Measurements from ENCODE around the gene MNT.

DNA sequence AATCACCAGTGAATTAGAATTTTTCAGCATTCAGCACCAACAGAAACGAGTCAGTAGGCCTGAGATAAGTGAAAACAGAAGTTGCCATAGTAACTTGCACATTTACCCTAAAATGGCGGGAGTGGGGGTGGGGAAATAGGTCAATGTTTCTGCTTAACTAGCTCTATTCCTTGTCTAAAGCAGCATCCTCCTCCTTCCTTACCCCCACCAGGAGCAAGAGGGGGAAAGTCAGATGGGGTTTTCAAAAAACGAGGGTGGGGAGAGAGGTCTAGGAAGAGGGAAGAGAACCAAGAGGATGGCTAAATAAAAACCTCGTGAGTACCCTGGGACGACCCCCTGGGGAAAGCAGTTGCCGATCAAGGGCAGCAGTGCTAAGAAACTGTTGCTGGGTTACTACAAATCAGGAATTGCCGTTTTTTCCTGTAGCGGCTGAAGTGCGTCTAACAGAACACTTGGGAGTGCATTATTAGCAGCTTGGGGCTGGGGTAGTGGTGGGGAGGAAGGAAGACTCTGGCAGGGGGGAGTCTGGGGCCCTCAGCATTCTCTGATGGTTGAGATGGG, 34.4 kb upstream of the MNT start:
- TF ChIP-seq EZH2 (IDR thresholded peaks at IDR 0.05; ENCODE audit: low read depth, low read length, severe bottlenecking), result no peak
- TF ChIP-seq, protein P1, sequence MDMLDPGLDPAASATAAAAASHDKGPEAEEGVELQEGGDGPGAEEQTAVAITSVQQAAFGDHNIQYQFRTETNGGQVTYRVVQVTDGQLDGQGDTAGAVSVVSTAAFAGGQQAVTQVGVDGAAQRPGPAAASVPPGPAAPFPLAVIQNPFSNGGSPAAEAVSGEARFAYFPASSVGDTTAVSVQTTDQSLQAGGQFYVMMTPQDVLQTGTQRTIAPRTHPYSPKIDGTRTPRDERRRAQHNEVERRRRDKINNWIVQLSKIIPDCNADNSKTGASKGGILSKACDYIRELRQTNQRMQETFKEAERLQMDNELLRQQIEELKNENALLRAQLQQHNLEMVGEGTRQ (IDR thresholded peaks at IDR 0.05; ENCODE audit: low read length), result no peak
